Measurements from ENCODE around the gene CSPG4. TPM values are rescaled to one million over a fixed set of nuclear protein-coding genes. Genes with fewer than 3 reads are reported as not detected.

CSPG4 gene
- total and polyA plus RNA-seq, 10 of the 15 experiments (the other 5 are each of a cell fraction or from before 2014, with no cell fraction given), result 0.02 to 2.2 (median 0.76) TPM

GRCh38 chr15:75761446-75762356 is 49.1 kb upstream of the CSPG4 start:
- Histone ChIP-seq H3K27ac (ENCODE audit: control insufficient read depth, insufficient read depth) (no peak overlapping the region), H3K4me2 (ENCODE audit: control insufficient read depth, insufficient read depth) (no peak overlapping the region), H3K79me2 (ENCODE audit: control insufficient read depth, insufficient read depth, low read length) (no peaks in the 10 kb centered on the region), H3K27me3 (replicated peaks in 1 of 2; ENCODE audit: control insufficient read depth in 2 of 2, insufficient read depth in 2 of 2, low read length in 1 of 2) (no peaks in the 10 kb centered on the region), H3K4me1 (ENCODE audit: control insufficient read depth, insufficient read depth, low read length) (no peaks in the 10 kb centered on the region), H3K4me3 (no peak overlapping the region), H3K9me3 (replicated peaks; ENCODE audit: control insufficient read depth, insufficient read depth, low read length) (no peaks in the 10 kb centered on the region), H4K20me1 (ENCODE audit: control insufficient read depth, insufficient read depth) (no peaks in the 10 kb centered on the region), H3K9ac (ENCODE audit: control insufficient read depth, insufficient read depth, low read length) (no peak overlapping the region), H2AFZ (ENCODE audit: control insufficient read depth, low read depth, low read length) (no peak overlapping the region), H3K36me3 (ENCODE audit: control insufficient read depth in 2 of 2, insufficient read depth in 2 of 2, low read length in 1 of 2) (no peaks in the 10 kb centered on the region)
- no TSS peak for BruUV-seq (replicated peaks)
- ChIA-PET RAD21 (ENCODE audit: unreplicated experiment) (no interaction called here), CTCF (no interaction called here), POLR2A (no interaction called here), SMC1A (ENCODE audit: uncharacterized antibody, unreplicated experiment) (no interaction called here)
- intact Hi-C loops (cut with micrococcal nuclease; ENCODE audit: unreplicated experiment) (no loop called here), in situ Hi-C loops (cut with MboI) (no loop called here)
- 66% methylated on average over 10 of the region's 10 CpGs for WGBS (ENCODE audit: insufficient coverage, insufficient replicate concordance, low lambda C conversion rate, missing lambda C conversion rate)
- no peak for FAIRE-seq
- no peak for TF ChIP-seq RELB (IDR thresholded peaks at IDR 0.05; ENCODE audit: low read depth)
- TF ChIP-seq NFYB (IDR thresholded peaks at IDR 0.05; ENCODE audit: insufficient read depth, low read depth, low read length), result no peak
- TF ChIP-seq PAX8 (IDR thresholded peaks at IDR 0.05), result no peak
- no peak for TF ChIP-seq ESRRA (IDR thresholded peaks at IDR 0.05; ENCODE audit: low read length)
- TF ChIP-seq NR2C2 (IDR thresholded peaks at IDR 0.05; ENCODE audit: borderline replicate concordance, control insufficient read depth, insufficient read length, low read depth), result no peak
- DNase-seq (ENCODE audit: low read depth, low spot score), result no peak
- ATAC-seq, result no peak
